SW 1271 (cell line): ENCODE data around the gene CRABP1.

ENCODE experiments used
- DNase-seq, 2 experiments: peaks; one replicate each; lab custom pipeline; 2025; lab: John Stamatoyannopoulos, UW

Gene CRABP1

GRCh38 chr15:78317145-78317836 is 22.9 kb upstream of the CRABP1 start:
- DNase-seq: peak in 1 of 2 experiments; percentile 23

GRCh38 chr15:78319588-78319987 is 20.6 kb upstream of the CRABP1 start:
- no peak for DNase-seq

DNA sequence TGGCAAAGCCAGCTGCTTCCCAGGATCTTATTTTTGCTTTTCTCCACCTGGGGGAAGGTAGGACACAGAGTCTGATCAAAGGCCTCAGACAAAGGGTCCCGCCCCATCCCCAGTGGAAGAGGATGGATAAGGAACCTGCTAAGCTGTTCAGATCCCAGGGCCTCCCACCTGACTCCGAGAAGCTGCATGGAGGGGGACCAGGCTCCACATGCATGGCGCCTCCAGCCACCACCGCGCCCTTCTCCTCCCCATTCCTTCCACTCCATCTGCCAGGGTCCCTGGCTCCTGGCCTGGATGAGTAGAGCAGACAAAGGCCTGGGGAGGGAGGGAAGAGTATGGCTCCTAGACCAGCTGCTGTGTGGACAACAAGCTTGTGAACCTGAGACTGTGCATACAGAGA is 20.0 kb upstream of the CRABP1 start:
- no peak for DNase-seq

GRCh38 chr15:78321041-78321570 is 19.0 kb upstream of the CRABP1 start:
- no peak for DNase-seq

GRCh38 chr15:78321786-78322185 is 18.4 kb upstream of the CRABP1 start:
- no peak for DNase-seq

DNA sequence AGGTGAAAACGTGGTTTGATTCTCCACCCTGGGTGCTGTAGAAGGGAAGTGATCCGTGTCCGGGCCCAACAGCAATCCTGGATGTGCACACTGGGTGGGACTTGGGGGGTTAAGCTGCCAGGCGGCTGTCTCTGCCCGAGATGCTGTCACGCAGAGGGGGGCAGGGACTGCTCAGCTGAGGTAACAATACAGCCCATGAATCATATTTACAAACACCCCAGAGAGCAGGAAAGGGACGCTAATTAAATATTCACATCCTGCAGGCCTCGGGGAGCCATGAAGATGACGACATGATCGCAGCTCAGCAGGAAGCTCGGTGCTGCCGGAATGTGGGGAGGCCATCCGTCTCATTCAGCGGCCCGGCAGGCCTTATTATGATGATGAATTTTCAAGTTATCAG is 17.9 kb upstream of the CRABP1 start:
- no peak for DNase-seq

DNA sequence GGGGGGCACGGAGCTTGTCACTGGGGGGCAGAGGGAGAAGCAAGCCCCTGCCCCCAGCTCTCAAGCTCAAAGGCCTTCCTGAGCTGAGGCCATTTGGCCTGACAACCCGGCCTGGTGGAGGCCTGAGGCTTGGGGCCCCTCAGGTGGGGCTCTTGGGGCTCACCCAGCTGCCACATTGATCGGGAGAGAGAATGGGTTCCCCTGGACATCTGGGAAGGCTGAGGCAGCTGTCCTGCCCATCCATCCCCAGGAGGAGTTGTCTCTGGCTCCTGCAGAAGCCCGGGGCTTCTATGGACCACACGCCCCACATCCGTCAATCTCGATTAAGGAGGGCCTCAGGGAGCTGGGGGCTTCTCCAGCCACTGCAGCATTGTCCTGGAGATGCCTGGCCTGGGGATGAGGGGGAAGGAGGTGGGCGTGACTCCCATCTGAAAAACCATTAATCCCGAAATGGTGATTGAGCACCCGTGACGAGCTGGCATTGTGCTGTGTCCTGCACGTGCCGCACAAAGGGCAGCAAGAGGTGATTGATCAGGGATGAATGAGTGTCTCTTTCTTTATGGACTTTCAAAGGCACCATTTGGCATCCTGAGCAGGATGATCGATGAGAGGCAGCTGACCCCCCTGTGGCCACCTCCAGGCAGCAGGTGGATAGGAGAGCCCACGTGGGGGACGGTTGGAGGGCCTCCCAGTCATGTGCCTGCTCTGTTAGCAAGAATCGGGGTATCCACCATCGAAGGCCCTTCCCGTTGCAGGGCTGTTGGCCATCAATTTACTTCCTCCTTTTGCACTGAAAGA is 17.2 kb upstream of the CRABP1 start:
- DNase-seq: no peak

DNA sequence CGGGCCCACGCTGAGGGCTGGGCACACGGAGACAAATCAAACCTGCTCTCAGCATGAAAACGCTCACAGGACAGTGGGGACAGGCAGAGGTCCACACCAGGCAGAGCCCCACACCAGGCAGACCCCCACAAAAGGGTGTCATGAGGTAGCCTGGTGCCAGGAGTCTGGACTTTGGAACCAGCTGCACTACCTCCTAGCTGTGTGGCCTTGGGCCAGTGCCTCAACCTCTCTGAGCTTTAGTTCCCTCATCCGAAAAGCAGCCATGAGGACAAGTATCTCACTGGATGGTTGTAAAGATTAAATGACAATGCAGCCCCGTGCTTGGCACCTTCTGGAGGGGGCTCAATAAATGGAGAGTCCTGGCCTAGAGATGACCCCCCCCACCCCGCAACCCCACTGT is 16.5 kb upstream of the CRABP1 start:
- DNase-seq: no peak

DNA sequence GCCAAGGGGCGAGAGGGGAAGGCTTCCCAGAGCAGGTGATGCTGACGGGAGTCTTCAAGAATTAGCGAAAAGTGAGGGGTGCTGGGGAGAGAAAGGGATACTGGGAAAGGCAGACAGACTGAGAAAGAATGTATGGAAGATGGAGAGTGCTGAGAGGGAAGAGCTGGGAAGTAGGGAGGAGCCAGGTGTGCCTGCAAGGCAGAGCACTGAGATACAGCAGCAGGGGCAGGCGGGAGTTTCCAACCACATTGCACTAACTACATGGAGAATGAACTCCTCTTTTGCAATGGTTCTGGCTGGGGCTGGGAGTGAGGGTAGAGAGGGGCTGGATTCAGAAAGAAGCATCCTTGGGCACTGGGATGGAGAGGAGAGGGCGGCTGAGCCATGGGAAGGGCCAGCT is 16.0 kb upstream of the CRABP1 start:
- DNase-seq: no peak

DNA sequence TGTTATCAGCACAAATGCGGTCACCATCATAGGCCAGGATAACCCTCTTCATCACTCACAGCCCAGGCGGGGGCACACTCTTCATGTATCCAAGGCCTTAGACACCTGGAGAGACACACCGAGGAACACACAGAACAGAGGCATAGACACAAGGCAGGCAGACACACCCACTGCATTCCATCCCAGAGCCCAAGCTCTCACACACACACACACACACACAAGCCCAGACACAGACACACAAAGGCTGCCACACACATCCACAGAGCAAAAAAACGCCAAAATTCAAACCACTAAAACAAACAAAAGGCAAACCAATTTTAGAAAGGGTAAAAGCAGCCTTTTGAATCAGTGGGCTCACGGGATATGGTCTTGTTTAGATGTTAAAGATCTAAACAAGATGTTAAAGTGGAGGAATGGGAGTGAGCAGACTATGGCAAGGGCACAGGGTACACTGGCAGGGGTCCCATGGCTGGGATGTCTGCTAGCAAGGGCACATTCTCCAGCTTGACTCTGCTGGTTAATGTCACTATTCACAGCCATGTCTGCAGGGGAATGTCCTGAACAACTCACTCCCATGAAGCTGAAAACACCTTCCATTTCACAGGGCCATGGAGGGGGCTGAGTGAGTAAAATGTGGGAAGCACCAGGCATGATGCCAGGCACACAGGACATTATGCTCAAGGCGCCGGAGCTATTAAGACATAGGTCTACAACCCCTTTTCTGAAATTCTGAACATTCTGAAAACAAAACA is 14.9 kb upstream of the CRABP1 start:
- DNase-seq: no peak

GRCh38 chr15:78327466-78327865 is 12.7 kb upstream of the CRABP1 start:
- no peak for DNase-seq

DNA sequence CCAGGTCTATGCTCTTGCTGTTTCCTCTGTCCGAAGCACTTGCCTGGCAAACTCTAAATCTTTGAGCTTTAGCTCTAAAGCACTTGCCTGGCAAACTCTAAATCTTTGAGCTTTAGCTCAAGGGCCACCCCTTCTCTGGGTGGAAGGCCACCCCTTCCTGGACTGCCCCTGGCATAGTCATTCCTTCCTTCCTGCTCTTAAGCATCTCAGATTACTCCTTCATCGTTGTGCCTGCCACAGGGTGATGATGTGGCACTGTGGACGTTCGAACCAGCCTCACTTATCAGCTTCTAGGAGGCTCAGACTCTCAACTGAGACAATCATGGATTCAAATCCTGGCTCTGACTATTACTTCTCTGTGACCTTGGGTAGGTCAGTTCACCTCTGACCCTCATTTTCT is 10.5 kb upstream of the CRABP1 start:
- no peak for DNase-seq

DNA sequence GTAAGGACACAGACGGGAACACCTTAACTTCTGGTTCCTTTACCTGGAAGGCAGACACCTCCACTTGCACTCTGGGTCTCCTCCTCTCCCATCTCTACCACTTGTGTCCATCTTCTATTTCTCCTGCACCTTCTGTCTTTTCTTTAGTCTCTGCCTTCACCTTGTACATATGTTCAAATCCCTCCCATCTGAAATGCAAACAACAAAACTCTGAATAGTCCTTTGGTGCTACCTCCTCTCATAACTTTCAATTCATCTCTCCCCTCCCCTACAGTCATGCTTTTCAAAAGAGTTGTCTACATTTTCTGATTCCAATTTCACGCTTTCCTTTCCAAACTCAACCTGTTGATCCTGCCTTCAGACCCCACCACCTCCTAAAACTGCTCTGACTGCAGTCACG is 5.3 kb upstream of the CRABP1 start:
- no peak for DNase-seq

DNA sequence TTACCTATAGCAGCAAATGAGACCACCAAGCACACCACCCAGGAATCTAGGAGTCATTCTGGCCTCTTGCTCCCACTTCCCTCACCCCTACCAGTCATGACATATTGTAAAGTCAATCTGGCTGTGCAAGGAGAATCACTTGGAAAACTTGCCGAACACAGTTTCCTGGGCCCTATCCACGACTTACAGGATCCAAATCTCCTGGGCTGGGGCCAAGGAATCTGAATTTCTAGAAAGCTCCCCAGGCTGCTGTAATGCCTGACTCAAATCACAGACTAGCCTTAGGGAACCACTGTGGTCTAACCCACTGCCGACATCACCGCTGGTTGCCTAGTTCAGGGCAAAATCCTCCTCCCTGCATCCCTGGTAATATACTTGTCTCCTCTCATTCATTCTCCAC is 4.2 kb upstream of the CRABP1 start:
- DNase-seq: no peak

- DNase-seq: no peak
These were observed 1.4 kb upstream of the CRABP1 start for GRCh38 chr15:78338781-78339180.

GRCh38 chr15:78339559-78339958 is 594 bp upstream of the CRABP1 start:
- no peak for DNase-seq

DNA sequence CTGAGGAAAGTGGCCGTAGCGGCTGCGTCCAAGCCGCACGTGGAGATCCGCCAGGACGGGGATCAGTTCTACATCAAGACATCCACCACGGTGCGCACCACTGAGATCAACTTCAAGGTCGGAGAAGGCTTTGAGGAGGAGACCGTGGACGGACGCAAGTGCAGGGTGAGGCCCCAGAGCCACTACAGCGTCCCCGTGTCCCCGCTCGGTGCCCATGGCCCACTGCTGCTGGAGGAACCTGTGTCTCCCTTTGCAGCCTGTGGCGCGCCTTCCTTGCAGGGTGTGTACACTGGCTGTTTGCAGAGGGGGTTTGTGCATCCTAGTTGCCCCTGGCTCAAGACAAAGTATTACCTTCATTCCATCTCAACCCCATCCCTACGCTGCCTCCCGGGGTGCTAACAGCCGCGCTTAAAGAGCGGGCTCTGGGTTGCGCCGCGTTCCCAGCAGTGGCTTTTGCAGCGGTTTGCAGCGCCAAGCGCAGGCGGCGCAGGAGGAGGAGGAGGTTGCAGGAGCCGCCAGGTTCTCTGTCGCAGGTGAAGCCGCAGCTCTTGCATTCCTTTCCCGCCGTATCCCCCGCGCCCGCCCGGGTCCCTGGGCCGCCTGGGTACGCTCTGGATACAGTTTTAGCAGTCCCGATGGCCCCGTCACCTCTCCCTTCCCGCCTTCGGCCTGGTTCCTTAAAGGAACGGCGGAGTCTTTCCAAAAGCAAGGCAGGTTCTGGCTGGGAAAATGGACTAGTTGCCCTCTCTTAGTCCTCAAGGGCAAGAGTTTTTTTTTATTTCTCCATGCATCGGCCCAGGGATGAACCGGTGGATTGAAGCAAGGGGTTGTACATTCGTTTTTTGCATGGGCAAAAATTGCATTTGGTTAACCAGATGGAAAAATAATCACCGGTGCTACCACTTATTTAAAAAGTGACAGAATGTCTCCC is 1.2 kb downstream of the CRABP1 start:
- DNase-seq: no peak

DNA sequence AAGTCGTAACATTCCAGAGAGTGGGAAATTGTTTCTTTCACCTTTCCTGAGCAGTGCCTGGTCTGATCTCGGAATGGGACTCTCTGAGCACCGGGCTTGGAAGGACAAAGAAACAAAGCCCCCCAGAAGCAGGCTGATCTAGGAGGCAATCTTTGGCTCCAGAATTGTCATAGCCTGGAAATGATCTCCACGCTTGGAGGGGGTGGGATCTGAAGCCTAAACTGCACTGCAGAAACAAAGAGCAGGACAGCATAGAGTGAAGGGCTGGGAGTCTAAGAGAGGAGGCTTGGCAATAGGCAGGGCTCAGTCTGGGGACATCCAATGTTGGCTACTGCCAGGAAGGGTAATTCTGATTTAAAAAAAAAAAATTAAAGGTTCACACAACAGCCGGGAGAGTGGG is 1.9 kb downstream of the CRABP1 start:
- DNase-seq: no peak

DNA sequence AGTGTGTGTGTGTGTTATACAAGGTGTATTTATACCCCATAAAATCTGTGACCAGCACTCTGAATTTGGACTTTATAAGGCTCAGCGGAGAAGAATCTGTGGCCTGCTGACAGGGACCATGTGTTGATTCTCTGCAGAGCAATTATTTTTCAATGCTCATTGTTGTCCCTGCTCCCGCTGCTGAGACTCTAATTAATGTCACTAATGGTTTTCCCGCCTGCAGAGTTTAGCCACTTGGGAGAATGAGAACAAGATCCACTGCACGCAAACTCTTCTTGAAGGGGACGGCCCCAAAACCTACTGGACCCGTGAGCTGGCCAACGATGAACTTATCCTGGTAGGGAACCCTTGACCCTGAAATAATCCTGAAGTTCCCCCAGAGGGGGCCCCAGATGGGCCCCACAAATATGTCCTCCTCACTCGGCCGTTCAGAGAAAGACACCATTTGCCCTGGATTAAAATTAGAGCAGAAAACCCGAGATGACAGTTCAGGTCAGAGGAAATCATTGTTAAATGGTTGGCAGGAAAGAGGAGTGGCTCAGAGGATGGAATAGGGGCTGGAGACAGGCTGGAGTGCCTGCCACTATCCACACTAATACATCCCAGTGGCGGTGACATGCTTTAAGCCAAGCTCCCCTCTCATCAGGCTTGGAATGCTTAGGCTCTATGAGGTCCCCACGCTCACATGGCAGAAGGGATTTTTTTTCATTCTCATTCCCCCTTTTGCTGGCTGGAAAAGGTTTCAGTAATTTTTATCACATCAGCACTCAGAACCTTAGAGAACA is 3.3 kb downstream of the CRABP1 start:
- DNase-seq: no peak

DNA sequence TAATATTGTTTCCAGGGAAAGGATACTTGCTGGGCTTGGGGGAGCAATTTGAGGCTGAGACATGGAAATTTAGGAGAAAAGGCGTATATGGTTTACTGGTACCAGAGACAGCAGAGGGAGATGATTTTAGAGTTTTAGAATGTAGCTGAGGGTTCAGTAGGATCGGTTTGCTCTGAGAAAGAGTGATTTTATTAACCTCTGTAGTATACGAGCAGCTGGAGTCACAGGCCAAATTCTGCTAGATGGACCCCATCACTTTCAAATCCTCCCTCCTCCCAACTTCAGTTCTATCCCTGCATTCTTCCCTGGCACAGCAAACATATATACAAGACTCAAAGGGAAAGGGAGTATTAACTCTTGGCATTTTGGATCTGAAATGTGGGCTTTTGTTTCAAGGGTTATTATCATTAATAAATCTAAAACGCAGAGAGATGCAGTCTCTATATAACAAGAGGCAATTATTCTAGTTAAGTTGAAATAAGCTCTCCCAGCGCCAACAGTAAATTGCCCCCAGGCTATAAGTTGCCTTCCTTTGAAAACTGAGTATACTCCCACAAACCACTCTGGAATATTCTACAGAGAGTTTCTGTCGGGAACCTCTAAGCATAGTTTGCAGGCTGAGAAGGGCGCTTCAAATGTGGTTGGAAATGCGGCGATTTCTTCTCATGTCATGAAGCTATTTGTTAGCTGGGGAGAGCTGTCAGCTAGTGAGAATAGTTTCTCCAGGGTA is 5.4 kb downstream of the CRABP1 start:
- no peak for DNase-seq
